B cell (primary cell): ENCODE measurements around the gene NPAS1. TPM values are rescaled to one million over a fixed set of nuclear protein-coding genes. Genes with fewer than 3 reads are reported as not detected.

Experiments
- ATAC-seq: fragments of 200-7000 bp; cut with Tn5 transposase; one replicate; pipeline ENCODE4 v1.10.0; 2021; ENCODE audit warnings: low read depth, mild to moderate bottlenecking, moderate number of reproducible peaks, moderate library complexity
- CTCF ChIA-PET: fragments of 350-600 bp; sonication (Branson Sonifier 250); formaldehyde crosslinking; loops from one replicate; lab custom pipeline; 2021; ENCODE audit warnings: antibody characterized with exemption, inconsistent platforms; lab: Charles Lee
- POLR2A ChIA-PET: fragments of 350-600 bp; sonication (Branson Sonifier 250); formaldehyde crosslinking; loops from one replicate; lab custom pipeline; 2021; ENCODE audit warnings: antibody characterized with exemption; lab: Charles Lee
- DNase-seq: peaks from one replicate; pipeline ENCODE4 v3.0.0; 2013
- H2AFZ ChIP-seq: 2 replicates; pipeline ENCODE4 v1.6.1; 2012; ENCODE audit warnings: mild to moderate bottlenecking, low read depth, low read length; ENCODE audit not compliant: insufficient read depth, poor library complexity, severe bottlenecking
- H3K27ac ChIP-seq, 2 donors: 1 replicate in 1 of 2; 2 replicates in 1 of 2; pipeline ENCODE4 v1.5.1; 2012 to 2013; ENCODE audit warnings: low read length in 2 of 2, mild to moderate bottlenecking in 2 of 2, moderate library complexity in 1 of 2
- H3K27me3 ChIP-seq, 4 experiments: fragments of 200-600 bp in 1 of 4; sonication (generic) in 1 of 4; replicated peaks in 1 of 4; 1 replicate in 2 of 4; 2 replicates in 2 of 4; pipeline versions ENCODE4 v1.6.1 to v1.7.0; 2013 to 2016; ENCODE audit warnings: low read length in 3 of 4, mild to moderate bottlenecking in 2 of 4, mixed read lengths in 1 of 4, moderate library complexity in 1 of 4; ENCODE audit not compliant: insufficient read depth in 4 of 4, control insufficient read depth in 3 of 4; ENCODE audit errors: control extremely low read depth in 1 of 4
- H3K36me3 ChIP-seq, 2 experiments: replicated peaks in 1 of 2; 1 replicate in 1 of 2; 2 replicates in 1 of 2; pipeline versions ENCODE4 v1.6.1 to v1.7.1; 2013; ENCODE audit warnings: low read length in 1 of 2; ENCODE audit not compliant: insufficient read depth in 2 of 2, control insufficient read depth in 1 of 2; ENCODE audit errors: control extremely low read depth in 1 of 2, extremely low read depth in 1 of 2
- H3K4me1 ChIP-seq, 2 donors: fragments of 200-600 bp in 1 of 2; sonication (generic) in 1 of 2; 1 replicate in 1 of 2; 2 replicates in 1 of 2; pipeline versions ENCODE4 v1.5.1 to v1.6.1; 2013 to 2017; ENCODE audit warnings: low read length in 2 of 2; ENCODE audit not compliant: control insufficient read depth in 2 of 2, insufficient read depth in 2 of 2
- H3K4me2 ChIP-seq: replicated peaks from 2 replicates; pipeline ENCODE3; 2012; ENCODE audit warnings: mild to moderate bottlenecking, low read depth, low read length; ENCODE audit not compliant: poor library complexity, severe bottlenecking
- H3K4me3 ChIP-seq, 5 experiments: fragments of 200-600 bp in 1 of 5; sonication (generic) in 1 of 5; 1 replicate in 3 of 5; 2 replicates in 2 of 5; pipeline versions ENCODE4 v1.5.1 to v1.7.0; 2011 to 2016; ENCODE audit warnings: low read length in 4 of 5, mild to moderate bottlenecking in 4 of 5, low read depth in 2 of 5, control low read depth in 1 of 5, moderate library complexity in 1 of 5; ENCODE audit not compliant: insufficient read depth in 1 of 5; ENCODE audit errors: control extremely low read depth in 1 of 5, extremely low read depth in 1 of 5
- H3K79me2 ChIP-seq: fragments of 200-600 bp; sonication (generic); one replicate; pipeline ENCODE4 v1.6.0; 2016; ENCODE audit warnings: low read length; ENCODE audit not compliant: control insufficient read depth, insufficient read depth
- H3K9ac ChIP-seq: fragments of 200-600 bp; sonication (generic); 2 replicates; pipeline ENCODE4 v1.6.1; 2017; ENCODE audit warnings: mild to moderate bottlenecking, low read length, moderate library complexity
- H3K9me3 ChIP-seq, 3 donors: one replicate each; pipeline versions ENCODE4 v1.6.1 to v1.7.1; 2013; ENCODE audit warnings: low read length in 2 of 3; ENCODE audit not compliant: control insufficient read depth in 2 of 3, insufficient read depth in 1 of 3; ENCODE audit errors: control extremely low read depth in 1 of 3
- H4K20me1 ChIP-seq: 2 replicates; pipeline ENCODE4 v1.6.0; 2012; ENCODE audit warnings: mild to moderate bottlenecking, low read length; ENCODE audit not compliant: insufficient read depth, control insufficient read depth, poor library complexity, severe bottlenecking
- H3K27ac Mint-ChIP-seq: one replicate; pipeline ENCODE4 v1.8.0; 2021; ENCODE audit warnings: mixed read lengths
- H3K27me3 Mint-ChIP-seq: one replicate; pipeline ENCODE4 v1.8.0; 2021; ENCODE audit warnings: mixed read lengths
- H3K4me1 Mint-ChIP-seq: one replicate; pipeline ENCODE4 v1.8.0; 2021; ENCODE audit warnings: mixed read lengths
- H3K4me3 Mint-ChIP-seq: one replicate; pipeline ENCODE4 v1.8.0; 2021; ENCODE audit warnings: mixed read lengths
- H3K9me3 Mint-ChIP-seq: one replicate; pipeline ENCODE4 v1.8.0; 2022; ENCODE audit warnings: mixed read lengths; ENCODE audit not compliant: insufficient read depth
- EZH2 ChIP-seq: IDR thresholded peaks from 2 replicates; pipeline ENCODE4 v1.6.1; 2012; ENCODE audit warnings: borderline replicate concordance, low read depth, mild to moderate bottlenecking, moderate library complexity, low read length; ENCODE audit not compliant: insufficient read depth, poor library complexity, severe bottlenecking
- WGBS: methylation state at CpG from one replicate; pipeline ENCODE4 v1.1.5; 2013; ENCODE audit warnings: missing lambda C conversion rate; ENCODE audit not compliant: insufficient coverage; 5-methylcytosine and 5-hydroxymethylcytosine counted together
- intact Hi-C: fragments of 100-400 bp; cut with micrococcal nuclease; formaldehyde crosslinking; loops from one replicate; pipeline ENCODE4 v1.10.0; 2022
- polyA plus RNA-seq: library from polyadenylated mRNA; depleted of rRNA; stranded (reverse); fragments of >200 nt; gene quantifications from 2 replicates; pipeline ENCODE4 v1.2.3, GENCODE V29; 2012
- total RNA-seq, 2 donors: library from RNA; stranded (reverse); fragments of 120-200 nt in 1 of 2; gene quantifications; 1 replicate in 1 of 2; 2 replicates in 1 of 2; pipeline versions ENCODE4 v1.2.3 to v1.2.4, GENCODE V29; 2013 to 2022
- TF ChIP-seq, protein P1 (sequence below): fragments of 200-600 bp; IDR thresholded peaks from one replicate; pipeline ENCODE4 v1.8.0; 2022; ENCODE audit warnings: antibody characterized with exemption, mild to moderate bottlenecking

Gene NPAS1
- total and polyA plus RNA-seq, 2 donors (not counting 1 experiment from before 2014, with no cell fraction given) = 1.1 to 1.7 TPM

- H3K27me3 Mint-ChIP-seq = no peaks in the 10 kb centered on the region
These were observed 53.9 kb downstream of the NPAS1 start for GRCh38 chr19:47073574-47073973.

DNA sequence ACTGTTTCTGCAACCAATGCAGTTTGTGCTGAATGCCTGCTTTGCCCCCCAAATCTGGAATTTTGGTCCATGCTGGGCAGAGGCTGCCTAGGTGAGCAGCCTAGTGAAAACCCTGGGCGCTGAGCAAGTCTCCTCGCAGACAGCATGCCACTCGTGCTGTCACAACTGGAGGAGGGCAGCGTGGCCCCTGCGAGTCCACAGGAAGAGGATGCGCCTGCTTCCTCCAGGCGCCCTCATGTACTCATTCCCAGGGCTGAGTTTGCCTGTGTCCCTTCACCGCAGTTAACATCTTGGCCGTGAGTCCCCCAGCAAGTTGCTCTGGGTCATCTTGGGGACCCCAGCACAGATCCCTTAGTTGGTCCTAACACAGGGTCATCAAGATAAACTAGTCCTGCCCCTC is 55.0 kb downstream of the NPAS1 start:
- no peaks in the 10 kb centered on the region for H3K9me3 Mint-ChIP-seq
- no peak overlapping the region for H3K4me2 ChIP-seq
- peaks cover 4% of the 10 kb centered on the region for H3K4me1 Mint-ChIP-seq
- H3K27ac Mint-ChIP-seq = no peak overlapping the region
- H2AFZ ChIP-seq = no peak overlapping the region
- ATAC-seq = no peak
- intact Hi-C loops = loop anchor here (5.0 kb wide), 1 partner anchor 38 kb away; the partner anchor contains the start of gene ZC3H4
- peaks cover 74% of the 10 kb centered on the region for H3K79me2 ChIP-seq
- DNase-seq = no peak
- no peak for TF ChIP-seq EZH2
- TF ChIP-seq, protein P1, sequence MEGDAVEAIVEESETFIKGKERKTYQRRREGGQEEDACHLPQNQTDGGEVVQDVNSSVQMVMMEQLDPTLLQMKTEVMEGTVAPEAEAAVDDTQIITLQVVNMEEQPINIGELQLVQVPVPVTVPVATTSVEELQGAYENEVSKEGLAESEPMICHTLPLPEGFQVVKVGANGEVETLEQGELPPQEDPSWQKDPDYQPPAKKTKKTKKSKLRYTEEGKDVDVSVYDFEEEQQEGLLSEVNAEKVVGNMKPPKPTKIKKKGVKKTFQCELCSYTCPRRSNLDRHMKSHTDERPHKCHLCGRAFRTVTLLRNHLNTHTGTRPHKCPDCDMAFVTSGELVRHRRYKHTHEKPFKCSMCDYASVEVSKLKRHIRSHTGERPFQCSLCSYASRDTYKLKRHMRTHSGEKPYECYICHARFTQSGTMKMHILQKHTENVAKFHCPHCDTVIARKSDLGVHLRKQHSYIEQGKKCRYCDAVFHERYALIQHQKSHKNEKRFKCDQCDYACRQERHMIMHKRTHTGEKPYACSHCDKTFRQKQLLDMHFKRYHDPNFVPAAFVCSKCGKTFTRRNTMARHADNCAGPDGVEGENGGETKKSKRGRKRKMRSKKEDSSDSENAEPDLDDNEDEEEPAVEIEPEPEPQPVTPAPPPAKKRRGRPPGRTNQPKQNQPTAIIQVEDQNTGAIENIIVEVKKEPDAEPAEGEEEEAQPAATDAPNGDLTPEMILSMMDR = no peak
- H4K20me1 ChIP-seq = peaks cover 64% of the 10 kb centered on the region
- CTCF ChIA-PET = no interaction called here
- H3K4me3 ChIP-seq = no peak overlapping the region
- POLR2A ChIA-PET = no interaction called here
- no peak overlapping the region for H3K9ac ChIP-seq
- no peak overlapping the region for H3K27ac ChIP-seq
- H3K9me3 ChIP-seq = no peaks in the 10 kb centered on the region
- H3K4me3 Mint-ChIP-seq = no peak overlapping the region
- H3K27me3 Mint-ChIP-seq = no peaks in the 10 kb centered on the region
- 43% methylated on average over 9 of the region's 9 CpGs for WGBS
- peaks cover 0 to 66% of the 10 kb centered on the region in 2 experiments for H3K36me3 ChIP-seq
- H3K4me1 ChIP-seq = no peaks in the 10 kb centered on the region
- H3K27me3 ChIP-seq = no peaks in the 10 kb centered on the region

More at GRCh38 chr19:47073574-47073973, 53.9 kb downstream of the NPAS1 start:
- Mint-ChIP-seq H3K4me1 (peaks cover 4% of the 10 kb centered on the region), H3K9me3 (no peaks in the 10 kb centered on the region), H3K4me3 (no peak overlapping the region), H3K27ac (no peak overlapping the region)
- no peak for ATAC-seq
- Histone ChIP-seq H3K9me3 (no peaks in the 10 kb centered on the region), H4K20me1 (peaks cover 73% of the 10 kb centered on the region), H3K4me3 (no peak overlapping the region), H3K27ac (no peak overlapping the region), H3K36me3 (peaks cover 0 to 75% of the 10 kb centered on the region in 2 experiments), H3K4me1 (no peaks in the 10 kb centered on the region), H2AFZ (no peak overlapping the region), H3K27me3 (no peaks in the 10 kb centered on the region), H3K4me2 (no peak overlapping the region), H3K79me2 (peaks cover 73% of the 10 kb centered on the region), H3K9ac (no peak overlapping the region)
- intact Hi-C loops = no loop called here
- TF ChIP-seq, protein P1 = no peak
- no peak for TF ChIP-seq EZH2
- no peak for DNase-seq
- WGBS = 100% methylated on average over 10 of the region's 10 CpGs
- ChIA-PET POLR2A (no interaction called here), CTCF (no interaction called here)
